ENCODE results near the gene RGP1. TPM values are rescaled to one million over a fixed set of nuclear protein-coding genes. Genes with fewer than 3 reads are reported as not detected.

The RGP1 gene
- total and polyA plus RNA-seq, 9 of the 15 experiments (the other 6 are each of a cell fraction or from before 2014, with no cell fraction given) = 0.42 to 13.8 (median 6.7) TPM

GRCh38 chr9:35766997-35767396 is 17.9 kb downstream of the RGP1 start (continued):
- TF ChIP-seq, protein P1, sequence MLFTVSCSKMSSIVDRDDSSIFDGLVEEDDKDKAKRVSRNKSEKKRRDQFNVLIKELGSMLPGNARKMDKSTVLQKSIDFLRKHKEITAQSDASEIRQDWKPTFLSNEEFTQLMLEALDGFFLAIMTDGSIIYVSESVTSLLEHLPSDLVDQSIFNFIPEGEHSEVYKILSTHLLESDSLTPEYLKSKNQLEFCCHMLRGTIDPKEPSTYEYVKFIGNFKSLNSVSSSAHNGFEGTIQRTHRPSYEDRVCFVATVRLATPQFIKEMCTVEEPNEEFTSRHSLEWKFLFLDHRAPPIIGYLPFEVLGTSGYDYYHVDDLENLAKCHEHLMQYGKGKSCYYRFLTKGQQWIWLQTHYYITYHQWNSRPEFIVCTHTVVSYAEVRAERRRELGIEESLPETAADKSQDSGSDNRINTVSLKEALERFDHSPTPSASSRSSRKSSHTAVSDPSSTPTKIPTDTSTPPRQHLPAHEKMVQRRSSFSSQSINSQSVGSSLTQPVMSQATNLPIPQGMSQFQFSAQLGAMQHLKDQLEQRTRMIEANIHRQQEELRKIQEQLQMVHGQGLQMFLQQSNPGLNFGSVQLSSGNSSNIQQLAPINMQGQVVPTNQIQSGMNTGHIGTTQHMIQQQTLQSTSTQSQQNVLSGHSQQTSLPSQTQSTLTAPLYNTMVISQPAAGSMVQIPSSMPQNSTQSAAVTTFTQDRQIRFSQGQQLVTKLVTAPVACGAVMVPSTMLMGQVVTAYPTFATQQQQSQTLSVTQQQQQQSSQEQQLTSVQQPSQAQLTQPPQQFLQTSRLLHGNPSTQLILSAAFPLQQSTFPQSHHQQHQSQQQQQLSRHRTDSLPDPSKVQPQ (CRISPR knock-in tag; IDR thresholded peaks at IDR 0.05; ENCODE audit: borderline replicate concordance) = no peak
- no peak for TF ChIP-seq STAG1 (CRISPR knock-in tag; IDR thresholded peaks at IDR 0.05; ENCODE audit: borderline replicate concordance)
- TF ChIP-seq ESRRA (IDR thresholded peaks at IDR 0.05; ENCODE audit: borderline replicate concordance, low read depth) = no peak
- no peak for TF ChIP-seq CC2D1A (IDR thresholded peaks at IDR 0.05)
- no peak for TF ChIP-seq CHD2 (IDR thresholded peaks at IDR 0.05; ENCODE audit: low read depth, low read length)
- TF ChIP-seq ZC3H4 (CRISPR knock-in tag; IDR thresholded peaks at IDR 0.05; ENCODE audit: borderline replicate concordance) = no peak
- TF ChIP-seq, protein P2, sequence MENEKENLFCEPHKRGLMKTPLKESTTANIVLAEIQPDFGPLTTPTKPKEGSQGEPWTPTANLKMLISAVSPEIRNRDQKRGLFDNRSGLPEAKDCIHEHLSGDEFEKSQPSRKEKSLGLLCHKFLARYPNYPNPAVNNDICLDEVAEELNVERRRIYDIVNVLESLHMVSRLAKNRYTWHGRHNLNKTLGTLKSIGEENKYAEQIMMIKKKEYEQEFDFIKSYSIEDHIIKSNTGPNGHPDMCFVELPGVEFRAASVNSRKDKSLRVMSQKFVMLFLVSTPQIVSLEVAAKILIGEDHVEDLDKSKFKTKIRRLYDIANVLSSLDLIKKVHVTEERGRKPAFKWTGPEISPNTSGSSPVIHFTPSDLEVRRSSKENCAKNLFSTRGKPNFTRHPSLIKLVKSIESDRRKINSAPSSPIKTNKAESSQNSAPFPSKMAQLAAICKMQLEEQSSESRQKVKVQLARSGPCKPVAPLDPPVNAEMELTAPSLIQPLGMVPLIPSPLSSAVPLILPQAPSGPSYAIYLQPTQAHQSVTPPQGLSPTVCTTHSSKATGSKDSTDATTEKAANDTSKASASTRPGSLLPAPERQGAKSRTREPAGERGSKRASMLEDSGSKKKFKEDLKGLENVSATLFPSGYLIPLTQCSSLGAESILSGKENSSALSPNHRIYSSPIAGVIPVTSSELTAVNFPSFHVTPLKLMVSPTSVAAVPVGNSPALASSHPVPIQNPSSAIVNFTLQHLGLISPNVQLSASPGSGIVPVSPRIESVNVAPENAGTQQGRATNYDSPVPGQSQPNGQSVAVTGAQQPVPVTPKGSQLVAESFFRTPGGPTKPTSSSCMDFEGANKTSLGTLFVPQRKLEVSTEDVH (IDR thresholded peaks at IDR 0.05; ENCODE audit: low read depth, partially characterized antibody) = no peak
